H1 (cell line): Measurements from ENCODE around the gene SOWAHC. TPM values are rescaled to one million over a fixed set of nuclear protein-coding genes. Genes with fewer than 3 reads are reported as not detected.
A peak's percentile ranks its signal among the peaks of the same experiment; 100 is the strongest.

Experiments
- CTCF ChIA-PET: fragments of 300-600 bp; sonication (Branson Sonifier 250); formaldehyde crosslinking; loops from one replicate; lab custom pipeline; 2021; ENCODE audit not compliant: partially characterized antibody; lab: Charles Lee
- POLR2A ChIA-PET: fragments of 300-600 bp; sonication (Branson Sonifier 250); formaldehyde crosslinking; loops from one replicate; lab custom pipeline; 2021; ENCODE audit warnings: inconsistent platforms; ENCODE audit not compliant: partially characterized antibody; lab: Charles Lee
- DNase-seq, 2 experiments: peaks; one replicate each; pipeline versions ENCODE4 v3.0.0 to v3.0.0-alpha.2; 2010 to 2022; ENCODE audit warnings: low spot score in 2 of 2, low read depth in 1 of 2, mixed read lengths in 1 of 2
- FAIRE-seq: peaks from 2 replicates; lab custom pipeline; 2011; peaks lifted over from hg19 to GRCh38; lab: Jason Lieb, UNC
- H2AFZ ChIP-seq: 2 replicates; pipeline ENCODE4 v1.8.1; 2012; ENCODE audit warnings: low read length, inconsistent platforms
- H2AK5ac ChIP-seq: 2 replicates; pipeline ENCODE4 v1.6.1; 2013; ENCODE audit warnings: low read depth, low read length
- H2BK120ac ChIP-seq: replicated peaks from 2 replicates; pipeline ENCODE3; 2013; ENCODE audit warnings: low read depth, low read length, inconsistent platforms
- H2BK12ac ChIP-seq: 2 replicates; pipeline ENCODE4 v1.6.1; 2013; ENCODE audit warnings: low read depth, low read length
- H2BK15ac ChIP-seq: 2 replicates; pipeline ENCODE4 v1.6.1; 2013; ENCODE audit warnings: low read length
- H2BK20ac ChIP-seq: 2 replicates; pipeline ENCODE4 v1.6.1; 2013; ENCODE audit warnings: low read length
- H2BK5ac ChIP-seq: 2 replicates; pipeline ENCODE4 v1.6.1; 2013; ENCODE audit warnings: low read depth, low read length
- H3K14ac ChIP-seq: 2 replicates; pipeline ENCODE4 v1.6.1; 2013; ENCODE audit warnings: inconsistent platforms; ENCODE audit not compliant: insufficient read length
- H3K18ac ChIP-seq: 2 replicates; pipeline ENCODE4 v1.6.1; 2013; ENCODE audit warnings: low read length; ENCODE audit errors: extremely low read depth
- H3K23ac ChIP-seq: 2 replicates; pipeline ENCODE4 v1.6.1; 2013; ENCODE audit warnings: inconsistent platforms; ENCODE audit not compliant: insufficient read length
- H3K23me2 ChIP-seq: 2 replicates; pipeline ENCODE4 v1.6.1; 2013; ENCODE audit warnings: low read depth, low read length
- H3K27ac ChIP-seq: 2 replicates; pipeline ENCODE4 v1.6.1; 2011; ENCODE audit warnings: low read depth, low read length, inconsistent platforms
- H3K27me3 ChIP-seq, 4 experiments: replicated peaks in 1 of 4; 1 replicate in 1 of 4; 2 replicates in 3 of 4; pipeline versions ENCODE4 v1.6.1 to v1.8.1; 2011 to 2013; ENCODE audit warnings: low read length in 3 of 4, mild to moderate bottlenecking in 3 of 4, inconsistent platforms in 2 of 4, mixed read lengths in 2 of 4, moderate library complexity in 1 of 4; ENCODE audit not compliant: control insufficient read depth in 3 of 4, insufficient read depth in 3 of 4; ENCODE audit errors: extremely low read depth in 1 of 4
- H3K36me3 ChIP-seq, 4 experiments: 2 replicates each; pipeline versions ENCODE4 v1.6.1 to v1.8.1; 2011 to 2013; ENCODE audit warnings: mild to moderate bottlenecking in 4 of 4, low read length in 3 of 4, moderate library complexity in 2 of 4, control low read depth in 1 of 4, inconsistent platforms in 1 of 4; ENCODE audit not compliant: insufficient read depth in 4 of 4, control insufficient read depth in 2 of 4
- H3K4ac ChIP-seq: replicated peaks from 2 replicates; pipeline ENCODE3; 2013; ENCODE audit warnings: low read length, low read depth, mixed read lengths, inconsistent platforms; ENCODE audit not compliant: insufficient read length
- H3K4me1 ChIP-seq, 4 experiments: replicated peaks in 1 of 4; 1 replicate in 1 of 4; 2 replicates in 3 of 4; pipeline versions ENCODE4 v1.6.1 to v1.8.1; 2011 to 2013; ENCODE audit warnings: low read length in 3 of 4, inconsistent platforms in 2 of 4, mixed read lengths in 1 of 4; ENCODE audit not compliant: insufficient read depth in 4 of 4, control insufficient read depth in 3 of 4
- H3K4me2 ChIP-seq, 2 experiments: 2 replicates each; pipeline versions ENCODE4 v1.6.1 to v1.8.1; 2011 to 2013; ENCODE audit warnings: low read depth in 2 of 2, low read length in 2 of 2, control low read depth in 1 of 2, inconsistent platforms in 1 of 2, mild to moderate bottlenecking in 1 of 2; ENCODE audit not compliant: insufficient read depth in 1 of 2
- H3K4me3 ChIP-seq, 4 experiments: fragments of 200-600, 300-600 bp in 1 of 4; sonication (generic), shearing (Covaris generic), sonication (Bioruptor Twin) in 1 of 4; 2 replicates each; pipeline versions ENCODE4 v1.5.1 to v1.8.1; 2011 to 2016; ENCODE audit warnings: low read length in 4 of 4, low read depth in 3 of 4, control low read depth in 2 of 4, inconsistent platforms in 2 of 4, mild to moderate bottlenecking in 2 of 4, mixed read lengths in 1 of 4, moderate library complexity in 1 of 4; ENCODE audit not compliant: insufficient read depth in 2 of 4; ENCODE audit errors: extremely low read depth in 1 of 4
- H3K56ac ChIP-seq: replicated peaks from 2 replicates; pipeline ENCODE3; 2013; ENCODE audit warnings: low read depth, mild to moderate bottlenecking, mixed read lengths, low read length, inconsistent platforms; ENCODE audit not compliant: insufficient read length
- H3K79me1 ChIP-seq: 2 replicates; pipeline ENCODE4 v1.6.1; 2013; ENCODE audit warnings: low read depth, low read length, control low read depth
- H3K79me2 ChIP-seq, 2 experiments: 2 replicates each; pipeline versions ENCODE4 v1.6.1 to v1.8.1; 2012 to 2013; ENCODE audit warnings: low read length in 2 of 2, mild to moderate bottlenecking in 2 of 2, inconsistent platforms in 1 of 2; ENCODE audit not compliant: insufficient read depth in 2 of 2, control insufficient read depth in 1 of 2
- H3K9ac ChIP-seq, 4 experiments: replicated peaks in 1 of 4; 1 replicate in 1 of 4; 2 replicates in 3 of 4; pipeline versions ENCODE4 v1.6.1 to v1.8.1; 2011 to 2013; ENCODE audit warnings: low read depth in 3 of 4, low read length in 3 of 4, control low read depth in 2 of 4, mild to moderate bottlenecking in 2 of 4, moderate library complexity in 2 of 4, inconsistent platforms in 1 of 4; ENCODE audit errors: extremely low read depth in 1 of 4
- H3K9me3 ChIP-seq, 2 experiments: 2 replicates each; pipeline versions ENCODE4 v1.6.1 to v1.8.1; 2012 to 2013; ENCODE audit warnings: mild to moderate bottlenecking in 2 of 2, moderate library complexity in 2 of 2, control low read depth in 1 of 2, inconsistent platforms in 1 of 2, low read depth in 1 of 2, low read length in 1 of 2, mixed read lengths in 1 of 2; ENCODE audit not compliant: insufficient read depth in 2 of 2
- H4K20me1 ChIP-seq, 2 experiments: replicated peaks in 1 of 2; 2 replicates each; pipeline versions ENCODE3 to v1.8.1; 2011 to 2013; ENCODE audit warnings: inconsistent platforms in 2 of 2, low read length in 2 of 2, mild to moderate bottlenecking in 1 of 2; ENCODE audit not compliant: insufficient read depth in 2 of 2, control insufficient read depth in 1 of 2
- H4K5ac ChIP-seq: 2 replicates; pipeline ENCODE4 v1.6.1; 2013; ENCODE audit warnings: low read length, low read depth, mixed read lengths, inconsistent platforms; ENCODE audit not compliant: insufficient read length
- H4K8ac ChIP-seq: 2 replicates; pipeline ENCODE4 v1.8.0; 2013; ENCODE audit warnings: mild to moderate bottlenecking, moderate library complexity, low read length, inconsistent platforms; ENCODE audit not compliant: insufficient read depth; ENCODE audit errors: extremely low read depth
- H4K91ac ChIP-seq: replicated peaks from 2 replicates; pipeline ENCODE3; 2013; ENCODE audit warnings: low read length, mixed read lengths, inconsistent platforms; ENCODE audit not compliant: insufficient read length
- ATF2 ChIP-seq: IDR thresholded peaks from 2 replicates; pipeline ENCODE4 v1.6.1; 2012; ENCODE audit warnings: low read length, inconsistent platforms
- BCL11A ChIP-seq, 2 experiments: IDR thresholded peaks; one replicate each; pipeline ENCODE4 v1.6.1; 2011; ENCODE audit warnings: low read depth in 2 of 2, low read length in 2 of 2, mild to moderate bottlenecking in 2 of 2
- CBX8 ChIP-seq: fragments of 300-800, 300-1000 bp; sonication (generic); IDR thresholded peaks from 2 replicates; pipeline ENCODE4 v1.7.1; 2016; ENCODE audit warnings: low read depth, low read length, borderline replicate concordance
- CEBPB ChIP-seq: IDR thresholded peaks from 2 replicates; pipeline ENCODE4 v1.6.1; 2012; ENCODE audit warnings: low read depth, low read length
- CREB1 ChIP-seq: IDR thresholded peaks from 2 replicates; pipeline ENCODE4 v1.6.1; 2012; ENCODE audit warnings: inconsistent platforms
- E2F6 ChIP-seq: IDR thresholded peaks from 2 replicates; pipeline ENCODE4 v1.6.1; 2012; ENCODE audit warnings: inconsistent platforms
- EP300 ChIP-seq, 2 experiments: IDR thresholded peaks; 1 replicate in 1 of 2; 2 replicates in 1 of 2; pipeline ENCODE4 v1.6.1; 2011 to 2012; ENCODE audit warnings: low read depth in 2 of 2, low read length in 2 of 2, mild to moderate bottlenecking in 2 of 2, borderline replicate concordance in 1 of 2, inconsistent platforms in 1 of 2, moderate library complexity in 1 of 2
- JUN ChIP-seq: IDR thresholded peaks from 2 replicates; pipeline ENCODE4 v1.6.1; 2011; ENCODE audit warnings: low read depth, mild to moderate bottlenecking, improper control_type of control experiment, low read length
- MAFK ChIP-seq: IDR thresholded peaks from 2 replicates; pipeline ENCODE4 v1.6.1; 2012; ENCODE audit warnings: low read depth, mild to moderate bottlenecking, improper control_type of control experiment, low read length
- SP1 ChIP-seq: IDR thresholded peaks from 2 replicates; pipeline ENCODE4 v1.6.1; 2011; ENCODE audit warnings: low read depth, low read length
- WGBS, 2 experiments: shearing (Covaris generic) in 1 of 2; methylation state at CpG; one replicate each; pipeline versions ENCODE4 v1.1.6 to v1.1.7; 2013 to 2015; ENCODE audit warnings: low lambda C conversion rate in 2 of 2, mixed read lengths in 2 of 2, inconsistent platforms in 1 of 2, low coverage in 1 of 2, missing lambda C conversion rate in 1 of 2; ENCODE audit not compliant: insufficient replicate concordance in 2 of 2, insufficient coverage in 1 of 2, insufficient read length in 1 of 2; ENCODE audit errors: extremely low coverage in 1 of 2, missing lambda C conversion rate in 1 of 2; 5-methylcytosine and 5-hydroxymethylcytosine counted together
- polyA plus RNA-seq, 7 experiments: library from polyadenylated mRNA; depleted of rRNA in 3 of 7; stranded (reverse) in 5 of 7; unstranded in 2 of 7; fragments of >200 nt in 5 of 7; fragments of 200-250 nt in 2 of 7; gene quantifications; 1 replicate in 5 of 7; 2 replicates in 1 of 7; 4 replicates in 1 of 7; pipeline versions ENCODE4 v1.2.1 to v1.2.3, GENCODE V29; 2011 to 2013; ENCODE audit warnings: missing spikeins in 2 of 7, mixed read lengths in 2 of 7
- total RNA-seq: library from RNA; stranded (reverse); fragmentation: NEBNext Ultra II Directional; extraction: Animal tissue kit (Norgen Biotek cat#: 25700); gene quantifications from 2 replicates; pipeline ENCODE4 v1.2.1, GENCODE V29; 2021

The SOWAHC gene
- total and polyA plus RNA-seq, 2 of the 8 experiments (the other 6 are each of a cell fraction or from before 2014, with no cell fraction given): 3.1 to 17.8 TPM

- H3K18ac ChIP-seq: no peak overlapping the region
- no peak for FAIRE-seq
Measured at GRCh38 chr2:109630441-109631430, 16.6 kb downstream of the SOWAHC start.

More at GRCh38 chr2:109630441-109631430, 16.6 kb downstream of the SOWAHC start:
- no peak overlapping the region for H3K56ac ChIP-seq
- POLR2A ChIA-PET: no interaction called here
- H2BK120ac ChIP-seq: no peak overlapping the region
- H4K5ac ChIP-seq: no peak overlapping the region
- TF ChIP-seq SP1 (no peak), JUN (no peak), ATF2 (no peak), CEBPB (no peak), CREB1 (no peak), BCL11A (IDR thresholded peaks at IDR 0.05; ENCODE audit: low read depth in 2 of 2, low read length in 2 of 2) (no peak), CBX8 (no peak), MAFK (no peak), E2F6 (no peak), EP300 (IDR thresholded peaks at IDR 0.05; ENCODE audit: borderline replicate concordance in 1 of 2, low read depth in 2 of 2, low read length in 2 of 2) (no peak)
- no peak overlapping the region for H3K27ac ChIP-seq
- no peaks in the 10 kb centered on the region for H3K79me2 ChIP-seq
- no peak overlapping the region for H2BK15ac ChIP-seq
- H3K9me3 ChIP-seq: no peaks in the 10 kb centered on the region
- H2BK5ac ChIP-seq: no peak overlapping the region
- no peak overlapping the region for H4K91ac ChIP-seq
- no peak overlapping the region for H3K9ac ChIP-seq
- H4K8ac ChIP-seq: no peak overlapping the region
- H3K36me3 ChIP-seq: no peaks in the 10 kb centered on the region
- no peak overlapping the region for H3K14ac ChIP-seq
- no peak overlapping the region for H3K23ac ChIP-seq
- no peak overlapping the region for H2AK5ac ChIP-seq
- H4K20me1 ChIP-seq: no peaks in the 10 kb centered on the region
- H3K23me2 ChIP-seq: no peaks in the 10 kb centered on the region
- H3K4me3 ChIP-seq: no peak overlapping the region
- CTCF ChIA-PET: interaction anchor here (1.2 kb wide), 1 partner anchor 85 kb away, joined by 3 read pairs; no protein-coding TSS in a partner anchor
- peak overlapping the region; percentile 91 for H3K4ac ChIP-seq
- 0 out of 2 replicates have a peak overlapping the region, but pooled peaks have one; percentile 17 for H2BK12ac ChIP-seq
- no peak for DNase-seq
- H3K79me1 ChIP-seq: no peaks in the 10 kb centered on the region
- H3K27me3 ChIP-seq: no peaks in the 10 kb centered on the region
- no peak overlapping the region for H2BK20ac ChIP-seq
- no peak overlapping the region for H2AFZ ChIP-seq
- H3K4me2 ChIP-seq: no peak overlapping the region
- no peaks in the 10 kb centered on the region for H3K4me1 ChIP-seq
- 86% methylated on average over 19 of the region's 19 CpGs; no CpG with 5 or more reads in 1 of the 2 experiments for WGBS, 2 experiments
